Esophagus squamous epithelium (tissue), 5 donors: ENCODE results near the gene ATRN. TPM values are rescaled to one million over a fixed set of nuclear protein-coding genes. Genes with fewer than 3 reads are reported as not detected.

Experiments
- DNase-seq: peaks from one replicate; lab custom pipeline; 2025; lab: John Stamatoyannopoulos, UW
- H3K27ac ChIP-seq, 4 donors: fragments of 200-600 bp; sonication (generic); one replicate each; pipeline ENCODE4 v1.5.1; 2016 to 2019; ENCODE audit warnings: mild to moderate bottlenecking in 1 of 4
- H3K27me3 ChIP-seq, 4 donors: fragments of 200-600 bp; sonication (generic); 1 replicate in 3 of 4; 2 replicates in 1 of 4; pipeline versions ENCODE4 v1.5.1 to v1.6.0; 2017 to 2021; ENCODE audit warnings: antibody characterized with exemption in 1 of 4
- H3K36me3 ChIP-seq, 3 donors: fragments of 200-600 bp; sonication (generic); one replicate each; pipeline ENCODE4 v1.5.1; 2016 to 2019
- H3K4me1 ChIP-seq, 3 donors: fragments of 200-600 bp; sonication (generic); one replicate each; pipeline ENCODE4 v1.5.1; 2017 to 2019
- H3K4me3 ChIP-seq, 4 donors: fragments of 200-600 bp; sonication (generic); 1 replicate in 3 of 4; 2 replicates in 1 of 4; pipeline ENCODE4 v1.5.1; 2016 to 2019; ENCODE audit warnings: mild to moderate bottlenecking in 2 of 4, moderate library complexity in 1 of 4
- H3K9me3 ChIP-seq, 3 donors: fragments of 200-600 bp; sonication (generic); one replicate each; pipeline ENCODE4 v1.5.1; 2016 to 2019
- CTCF ChIP-seq, 6 experiments: fragments of 450-650 bp in 4 of 6; fragments of 200-600 bp in 2 of 6; sonication (generic) in 2 of 6; IDR thresholded peaks; one replicate each; pipeline ENCODE4 v1.5.1; 2016 to 2019; ENCODE audit warnings: antibody characterized with exemption in 6 of 6, mild to moderate bottlenecking in 4 of 6, moderate library complexity in 4 of 6
- POLR2A ChIP-seq, 4 donors: fragments of 450-650 bp; IDR thresholded peaks; one replicate each; pipeline ENCODE4 v1.6.1; 2017; ENCODE audit warnings: antibody characterized with exemption in 4 of 4, mild to moderate bottlenecking in 4 of 4, moderate library complexity in 3 of 4
- WGBS, 2 donors: methylation state at CpG; one replicate each; pipeline ENCODE4 v1.1.5; 2018; 5-methylcytosine and 5-hydroxymethylcytosine counted together
- intact Hi-C: fragments of 100-400 bp; cut with DNase I; formaldehyde crosslinking; loops from one replicate; pipeline ENCODE4 v1.15.0; 2022
- total RNA-seq, 4 donors: library from RNA; depleted of rRNA; stranded (reverse); fragments of >200 nt; gene quantifications; one replicate each; pipeline ENCODE4 v1.1.0, GENCODE V29; 2016
- donor health status: DM: yes; HTN: yes; CAD: no.

ATRN gene
- total RNA-seq, 4 donors from 2014 or later = 15.4 to 23.1 (median 21.4) TPM

DNA sequence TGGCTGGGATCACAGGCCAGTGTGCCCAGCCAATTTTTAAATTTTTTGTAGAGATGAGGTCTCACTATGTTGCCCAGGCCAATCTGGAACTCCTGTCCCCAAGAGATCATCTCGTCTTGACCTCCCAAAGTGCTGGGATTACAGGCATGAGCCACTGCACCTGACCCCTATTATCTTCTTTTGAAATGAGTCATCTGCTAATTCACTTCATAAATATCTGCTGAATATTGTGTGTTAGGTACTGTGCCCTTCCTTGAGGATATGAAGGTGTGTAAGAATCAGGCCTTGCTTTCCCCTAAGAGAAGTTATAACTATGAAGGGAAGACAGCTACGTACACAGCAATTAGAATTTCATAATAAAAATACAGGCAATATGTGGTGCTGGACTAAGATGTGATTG, 8.2 kb downstream of the ATRN start:
- WGBS, 2 donors = 88 to 92% methylated on average over 2 of the region's 2 CpGs
- H3K4me1 ChIP-seq = peaks cover 0 to 10% (median 0%) of the 10 kb centered on the region in 3 donors
- H3K9me3 ChIP-seq = no peaks in the 10 kb centered on the region
- TF ChIP-seq CTCF (IDR thresholded peaks at IDR 0.05) (no peak), POLR2A (IDR thresholded peaks at IDR 0.05) (no peak)
- no peak for DNase-seq
- no peaks in the 10 kb centered on the region for H3K36me3 ChIP-seq
- no peak overlapping the region for H3K27ac ChIP-seq
- no peak overlapping the region for H3K4me3 ChIP-seq
- intact Hi-C loops = no loop called here
- H3K27me3 ChIP-seq = no peaks in the 10 kb centered on the region

- no peaks in the 10 kb centered on the region for H3K27me3 ChIP-seq
- no peak overlapping the region for H3K27ac ChIP-seq
- peaks cover 0 to 9% (median 0%) of the 10 kb centered on the region in 3 donors for H3K4me1 ChIP-seq
- intact Hi-C loops = no loop called here
- H3K9me3 ChIP-seq = no peaks in the 10 kb centered on the region
- DNase-seq = no peak
- no peaks in the 10 kb centered on the region for H3K36me3 ChIP-seq
- WGBS, 2 donors = 82 to 84% methylated on average over 9 to 11 of the region's 11 CpGs
- no peak overlapping the region for H3K4me3 ChIP-seq
- TF ChIP-seq CTCF (IDR thresholded peaks at IDR 0.05) = no peak
- no peak for TF ChIP-seq POLR2A (IDR thresholded peaks at IDR 0.05)
These were observed 9.2 kb downstream of the ATRN start for GRCh38 chr20:3479759-3480615.

DNA sequence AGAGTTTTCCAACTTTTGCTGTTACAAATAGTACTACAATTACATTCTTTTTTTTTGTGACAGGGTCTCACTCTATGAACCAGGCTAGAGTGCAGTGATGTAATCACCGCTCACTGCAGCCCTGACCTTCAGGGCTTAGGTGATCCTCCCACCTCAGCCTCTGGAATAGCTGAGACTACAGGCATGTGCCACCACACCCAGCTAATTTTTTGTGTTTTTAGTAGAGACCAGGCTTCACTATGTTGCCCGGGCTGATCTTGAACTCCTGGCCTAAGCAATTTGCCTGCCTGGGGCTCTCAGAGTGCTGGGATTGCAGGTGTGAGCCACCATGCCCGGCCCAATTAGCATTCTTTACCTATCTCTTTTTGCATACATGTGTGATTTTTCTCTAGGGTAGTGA, 12.5 kb downstream of the ATRN start:
- Histone ChIP-seq H3K4me1 (peaks cover 0 to 9% (median 0%) of the 10 kb centered on the region in 3 donors), H3K27ac (no peak overlapping the region), H3K9me3 (peaks cover 0 to 17% (median 0%) of the 10 kb centered on the region in 3 donors), H3K27me3 (no peaks in the 10 kb centered on the region), H3K36me3 (no peaks in the 10 kb centered on the region), H3K4me3 (no peak overlapping the region)
- WGBS, 2 donors = 70 to 88% methylated on average over 3 of the region's 3 CpGs
- intact Hi-C loops = no loop called here
- no peak for DNase-seq
- TF ChIP-seq POLR2A (IDR thresholded peaks at IDR 0.05) (no peak), CTCF (IDR thresholded peaks at IDR 0.05) (no peak)

GRCh38 chr20:3483784-3484183, 13.0 kb downstream of the ATRN start:
- Histone ChIP-seq H3K36me3 (no peaks in the 10 kb centered on the region), H3K27ac (no peak overlapping the region), H3K9me3 (peaks cover 0 to 17% (median 0%) of the 10 kb centered on the region in 3 donors), H3K27me3 (no peaks in the 10 kb centered on the region), H3K4me1 (peaks cover 0 to 9% (median 0%) of the 10 kb centered on the region in 3 donors), H3K4me3 (no peak overlapping the region)
- no peak for TF ChIP-seq CTCF (IDR thresholded peaks at IDR 0.05)
- TF ChIP-seq POLR2A (IDR thresholded peaks at IDR 0.05) = no peak
- intact Hi-C loops = no loop called here
- 19 to 41% methylated on average over 1 of the region's 1 CpG for WGBS, 2 donors
- no peak for DNase-seq

DNA sequence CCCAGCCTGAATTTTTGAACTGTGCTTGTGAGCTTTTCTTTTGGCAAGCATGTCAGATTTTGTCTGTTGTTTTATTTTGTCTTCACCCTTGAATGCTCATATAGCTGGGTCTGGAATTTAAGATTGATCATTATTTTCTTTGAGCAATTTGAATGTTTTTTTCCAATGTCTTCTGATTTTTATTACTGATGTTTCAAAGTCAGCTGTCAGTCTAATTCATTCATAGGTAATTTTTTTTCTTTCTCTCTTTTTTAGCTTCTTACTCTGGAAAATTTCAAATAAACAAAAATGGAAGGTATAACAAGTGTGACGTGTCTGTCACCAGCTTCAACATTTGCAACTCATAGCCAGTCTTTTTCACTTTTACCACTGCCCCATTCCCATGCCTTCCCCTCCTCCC, 15.1 kb downstream of the ATRN start:
- 96 to 100% methylated on average over 1 of the region's 1 CpG for WGBS, 2 donors

More for the DNA sequence above, 15.1 kb downstream of the ATRN start:
- no peaks in the 10 kb centered on the region for H3K27me3 ChIP-seq
- intact Hi-C loops = no loop called here
- H3K36me3 ChIP-seq = peaks cover 0 to 11% (median 0%) of the 10 kb centered on the region in 3 donors
- no peak for TF ChIP-seq CTCF (IDR thresholded peaks at IDR 0.05)
- no peak for TF ChIP-seq POLR2A (IDR thresholded peaks at IDR 0.05)
- no peak overlapping the region for H3K27ac ChIP-seq
- H3K9me3 ChIP-seq = peaks cover 0 to 17% (median 0%) of the 10 kb centered on the region in 3 donors
- peaks cover 0 to 9% (median 0%) of the 10 kb centered on the region in 3 donors for H3K4me1 ChIP-seq
- no peak overlapping the region for H3K4me3 ChIP-seq
- no peak for DNase-seq
